WI38 (cell line): ENCODE results near the gene ZNF215.
A peak's percentile ranks its signal among the peaks of the same experiment; 100 is the strongest.

Experiments used
- H3K4me3 ChIP-seq: 2 replicates; pipeline ENCODE4 v1.5.1; 2011; ENCODE audit warnings: low read depth, mild to moderate bottlenecking, control low read depth, low read length
- CTCF ChIP-seq: IDR thresholded peaks from 2 replicates; pipeline ENCODE4 v1.5.1; 2012; ENCODE audit warnings: low read depth, mild to moderate bottlenecking, control low read depth, low read length

Gene ZNF215

DNA sequence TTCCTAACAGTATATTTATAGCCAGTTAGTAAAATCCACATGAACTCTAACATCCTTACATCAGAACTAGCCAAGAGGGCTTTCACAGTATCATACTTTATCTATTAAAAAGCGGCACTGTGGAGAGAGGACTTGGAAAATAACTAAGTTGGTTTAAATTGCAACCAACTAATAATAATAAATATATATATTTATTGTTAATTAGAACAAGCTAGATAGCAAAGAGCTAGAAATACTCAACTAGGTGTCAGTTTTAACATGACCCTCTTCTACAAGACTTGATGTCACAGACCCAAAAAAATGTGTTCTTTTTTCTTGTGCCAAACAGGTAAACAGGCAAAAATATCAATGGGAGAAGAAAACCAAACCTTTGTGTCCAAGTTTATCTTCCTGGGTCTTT is 5.5 kb upstream of the ZNF215 start, which contains the start of gene OR2D3:
TSS of gene OR2D3 (plus strand) at position 301 of the 400 bp plus-strand sequence. CDS start at position 301, 0 bp downstream.
- TF ChIP-seq CTCF = no peak
- H3K4me3 ChIP-seq = no peak within 1 kb of the TSS

DNA sequence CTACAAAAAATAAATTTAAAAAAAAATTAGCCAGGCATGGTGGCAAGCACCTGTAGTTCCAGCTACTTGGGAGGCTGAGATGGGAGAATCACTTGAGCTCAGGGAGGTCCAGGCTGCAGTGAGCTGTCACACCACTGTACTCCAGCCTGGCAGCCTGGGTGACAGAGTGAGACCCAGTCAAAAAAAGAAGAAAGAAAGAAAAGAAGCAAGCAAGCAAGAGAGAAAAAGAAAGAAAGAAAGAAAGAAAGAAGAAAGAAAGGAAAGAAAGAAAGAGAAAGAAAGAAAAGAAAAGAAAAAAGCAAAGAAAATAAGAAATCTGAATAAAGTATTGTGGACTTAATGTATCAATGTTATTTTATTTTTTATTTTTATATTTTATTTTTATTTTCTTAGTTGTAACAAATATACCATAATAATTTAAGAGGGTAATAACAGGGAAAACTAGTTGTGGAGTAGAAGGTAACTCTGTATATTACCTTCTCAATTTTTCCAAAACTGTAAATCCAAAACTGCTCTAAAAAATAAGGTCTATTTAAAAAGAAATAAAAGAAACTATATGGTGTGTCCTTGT is 1.1 kb upstream of the ZNF215 start:
- TF ChIP-seq CTCF = no peak
- no peak overlapping the region for H3K4me3 ChIP-seq

GRCh38 chr11:6925636-6926207 is 504 bp upstream of the ZNF215 start:
- H3K4me3 ChIP-seq = peak overlapping the region; percentile 71
- TF ChIP-seq CTCF = no peak

GRCh38 chr11:6927030-6927617 is 898 bp downstream of the ZNF215 start:
- peak overlapping the region; percentile 71 for H3K4me3 ChIP-seq
- no peak for TF ChIP-seq CTCF

- no peak for TF ChIP-seq CTCF
- no peak overlapping the region for H3K4me3 ChIP-seq
Observed at GRCh38 chr11:6928916-6929315, 2.7 kb downstream of the ZNF215 start.

- no peak overlapping the region for H3K4me3 ChIP-seq
- TF ChIP-seq CTCF = no peak
Observed at GRCh38 chr11:6931146-6931713, 5.0 kb downstream of the ZNF215 start.

GRCh38 chr11:6932145-6932544 is 5.9 kb downstream of the ZNF215 start:
- no peak overlapping the region for H3K4me3 ChIP-seq
- TF ChIP-seq CTCF = no peak
